Small intestine (tissue), 7 donors: Measurements from ENCODE around the gene FGF3. TPM values are rescaled to one million over a fixed set of nuclear protein-coding genes. Genes with fewer than 3 reads are reported as not detected.

Source experiments
- DNase-seq, 2 donors: peaks; one replicate each; pipeline versions ENCODE4 v3.0.0 to v3.0.0-alpha.2; 2013
- FAIRE-seq: peaks from 2 replicates; lab custom pipeline; 2012; peaks lifted over from hg19 to GRCh38; lab: Jason Lieb, UNC
- H3K27ac ChIP-seq, 3 donors: one replicate each; pipeline ENCODE4 v1.5.1; 2013; ENCODE audit warnings: low read length in 2 of 3, mild to moderate bottlenecking in 2 of 3, control low read depth in 1 of 3, inconsistent platforms in 1 of 3, low read depth in 1 of 3, moderate library complexity in 1 of 3
- H3K27me3 ChIP-seq, 3 donors: one replicate each; pipeline ENCODE4 v1.6.1; 2013; ENCODE audit warnings: low read length in 3 of 3, inconsistent platforms in 1 of 3; ENCODE audit not compliant: control insufficient read depth in 3 of 3, insufficient read depth in 3 of 3
- H3K36me3 ChIP-seq, 3 donors: one replicate each; pipeline ENCODE4 v1.6.1; 2013; ENCODE audit warnings: low read length in 3 of 3, inconsistent platforms in 1 of 3, low read depth in 1 of 3, mild to moderate bottlenecking in 1 of 3, moderate library complexity in 1 of 3; ENCODE audit not compliant: control insufficient read depth in 3 of 3, insufficient read depth in 2 of 3
- H3K4me1 ChIP-seq, 3 donors: one replicate each; pipeline ENCODE4 v1.6.1; 2013; ENCODE audit warnings: low read length in 2 of 3, inconsistent platforms in 1 of 3, low read depth in 1 of 3, mild to moderate bottlenecking in 1 of 3, moderate library complexity in 1 of 3; ENCODE audit not compliant: control insufficient read depth in 3 of 3, insufficient read depth in 2 of 3
- H3K4me3 ChIP-seq, 3 donors: one replicate each; pipeline ENCODE4 v1.5.1; 2013; ENCODE audit warnings: low read length in 3 of 3, control low read depth in 1 of 3, inconsistent platforms in 1 of 3, low read depth in 1 of 3, mild to moderate bottlenecking in 1 of 3, moderate library complexity in 1 of 3
- H3K9me3 ChIP-seq, 2 donors: one replicate each; pipeline ENCODE4 v1.6.1; 2013; ENCODE audit warnings: low read depth in 1 of 2, low read length in 1 of 2; ENCODE audit not compliant: control insufficient read depth in 2 of 2, insufficient read depth in 1 of 2
- WGBS, 3 donors: extraction: QIAGEN DNeasy Blood & Tissue Kit; methylation state at CpG; one replicate each; pipeline ENCODE4 v1.1.7; 2013; 5-methylcytosine and 5-hydroxymethylcytosine counted together
- polyA plus RNA-seq, 4 donors: library from polyadenylated mRNA; stranded (reverse) in 3 of 4; unstranded in 1 of 4; fragments of 200-250 nt in 3 of 4; fragments of 120-200 nt in 1 of 4; gene quantifications; one replicate each; pipeline versions ENCODE4 v1.2.1 to v1.2.3, GENCODE V29; 2013
- donor health status: healthy with polysubstance abuse.
- donor health status: control.
- donor health status: control.
- donor health status: Bipolar disorder and iron deficiency.
- donor health status: healthy.

Gene FGF3
- polyA plus RNA-seq, 4 donors, result not detected

DNA sequence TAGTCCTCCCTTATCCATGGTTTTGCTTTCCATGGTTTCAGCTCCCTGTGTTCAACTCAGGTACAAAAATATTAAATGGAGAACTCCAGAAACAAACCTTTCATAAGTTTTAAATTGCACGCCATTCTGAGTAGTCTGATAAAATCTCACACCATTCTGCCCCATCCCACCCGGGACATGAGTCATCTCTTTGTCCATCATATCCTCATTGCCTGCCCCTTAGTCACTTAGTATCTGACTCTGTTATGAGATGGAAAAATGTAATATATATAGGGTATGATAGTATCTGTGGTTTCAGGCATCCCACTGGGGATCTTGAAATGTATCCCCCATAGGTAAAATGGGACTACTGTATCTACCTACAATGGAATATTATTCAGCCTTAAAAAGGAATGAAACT, 35.5 kb upstream of the FGF3 start:
- H3K9me3 ChIP-seq, result peaks cover 0 to 7% of the 10 kb centered on the region in 2 donors
- FAIRE-seq, result no peak
- DNase-seq, result no peak
- H3K27me3 ChIP-seq, result peaks cover 0 to 15% (median 9%) of the 10 kb centered on the region in 3 donors
- no peaks in the 10 kb centered on the region for H3K4me1 ChIP-seq
- H3K27ac ChIP-seq, result no peak overlapping the region
- no peaks in the 10 kb centered on the region for H3K36me3 ChIP-seq
- WGBS, 3 donors, result 69 to 87% (median 72%) methylated on average over 2 of the region's 2 CpGs
- no peak overlapping the region for H3K4me3 ChIP-seq

DNA sequence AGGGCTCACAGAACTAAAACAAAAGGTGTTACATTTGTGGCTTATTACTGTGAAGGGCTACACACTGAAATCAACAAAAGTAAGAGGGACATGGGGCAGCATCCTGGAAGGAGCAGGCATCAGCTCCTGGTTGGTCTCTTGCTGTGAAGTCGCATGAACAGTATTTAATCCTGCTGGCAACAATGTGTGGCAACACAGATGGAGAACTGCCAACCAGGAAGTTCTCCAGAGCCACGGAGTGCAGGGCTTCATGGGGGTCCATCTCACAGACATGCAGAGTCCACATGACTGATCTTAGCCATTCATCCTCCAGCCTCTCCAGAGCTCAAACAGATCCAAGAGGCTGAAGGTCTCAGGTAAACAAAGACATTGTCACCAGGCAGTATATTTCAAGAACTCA, 32.8 kb upstream of the FGF3 start:
- peaks cover 0 to 11% of the 10 kb centered on the region in 2 donors for H3K9me3 ChIP-seq
- no peaks in the 10 kb centered on the region for H3K4me1 ChIP-seq
- DNase-seq (no peak), FAIRE-seq (no peak)
- no peak overlapping the region for H3K27ac ChIP-seq
- no peak overlapping the region for H3K4me3 ChIP-seq
- H3K27me3 ChIP-seq, result peaks cover 0 to 10% (median 9%) of the 10 kb centered on the region in 3 donors
- H3K36me3 ChIP-seq, result no peaks in the 10 kb centered on the region
- 7 to 40% (median 14%) methylated on average over 2 of the region's 2 CpGs for WGBS, 3 donors

DNA sequence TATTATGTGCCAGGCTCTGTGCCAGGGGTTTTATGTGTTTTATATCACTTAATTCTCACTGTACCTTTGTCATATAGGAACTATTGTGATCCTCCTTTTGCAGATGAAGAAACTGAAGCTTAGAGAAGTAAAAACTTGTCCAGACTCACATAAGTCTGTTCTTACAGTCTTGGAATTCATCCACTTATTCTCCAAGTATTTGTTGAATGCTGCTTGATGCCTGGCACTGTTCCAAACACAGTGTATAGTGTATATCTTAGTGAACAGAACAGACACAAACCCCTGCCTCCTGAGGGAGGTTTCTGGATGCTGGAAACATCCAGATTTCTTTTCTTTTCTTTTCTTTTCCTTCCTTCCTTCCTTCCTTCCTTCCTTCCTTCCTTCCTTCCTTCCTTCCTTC, 29.0 kb upstream of the FGF3 start:
- Histone ChIP-seq H3K9me3 (peaks cover 0 to 11% of the 10 kb centered on the region in 2 donors), H3K4me3 (no peak overlapping the region), H3K4me1 (no peaks in the 10 kb centered on the region), H3K27me3 (peaks cover 0 to 14% (median 10%) of the 10 kb centered on the region in 3 donors), H3K27ac (no peak overlapping the region), H3K36me3 (no peaks in the 10 kb centered on the region)
- FAIRE-seq (no peak), DNase-seq (peak in 1 of 2 donors; percentile 18)

GRCh38 chr11:69844396-69844795, 25.2 kb upstream of the FGF3 start:
- FAIRE-seq (no peak), DNase-seq (no peak)
- Histone ChIP-seq H3K4me3 (no peak overlapping the region), H3K36me3 (no peaks in the 10 kb centered on the region), H3K4me1 (peaks cover 0 to 3% (median 0%) of the 10 kb centered on the region in 3 donors), H3K9me3 (peaks cover 0 to 4% of the 10 kb centered on the region in 2 donors), H3K27ac (no peak overlapping the region), H3K27me3 (peaks cover 0 to 5% (median 0%) of the 10 kb centered on the region in 3 donors)
- WGBS, 3 donors, result 92 to 97% (median 94%) methylated on average over 6 of the region's 6 CpGs

DNA sequence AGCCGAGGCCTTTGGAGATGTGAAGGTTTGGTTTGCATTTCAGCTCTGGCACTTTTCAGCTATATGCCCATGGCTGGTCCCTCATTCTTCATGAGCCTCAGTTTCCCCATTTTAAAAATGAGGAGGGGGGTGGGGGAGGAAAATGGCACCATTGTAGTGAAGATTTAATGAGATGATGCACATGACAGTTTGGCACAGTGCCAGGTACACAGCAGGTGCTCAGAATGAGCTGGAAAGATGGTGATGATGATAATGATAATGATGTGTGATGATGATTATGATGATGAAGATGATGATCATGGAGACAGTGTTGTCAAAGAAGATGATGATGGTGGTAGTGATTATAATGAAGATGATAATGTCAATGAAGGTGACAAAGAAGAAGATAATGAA, 24.3 kb upstream of the FGF3 start:
- Histone ChIP-seq H3K9me3 (no peaks in the 10 kb centered on the region), H3K27ac (no peak overlapping the region), H3K4me3 (no peak overlapping the region), H3K4me1 (peaks cover 0 to 3% (median 0%) of the 10 kb centered on the region in 3 donors), H3K27me3 (peaks cover 0 to 5% (median 0%) of the 10 kb centered on the region in 3 donors), H3K36me3 (no peaks in the 10 kb centered on the region)
- no peak for FAIRE-seq
- WGBS, 3 donors, result 16 to 44% (median 41%) methylated on average over 1 of the region's 1 CpG
- no peak for DNase-seq

DNA sequence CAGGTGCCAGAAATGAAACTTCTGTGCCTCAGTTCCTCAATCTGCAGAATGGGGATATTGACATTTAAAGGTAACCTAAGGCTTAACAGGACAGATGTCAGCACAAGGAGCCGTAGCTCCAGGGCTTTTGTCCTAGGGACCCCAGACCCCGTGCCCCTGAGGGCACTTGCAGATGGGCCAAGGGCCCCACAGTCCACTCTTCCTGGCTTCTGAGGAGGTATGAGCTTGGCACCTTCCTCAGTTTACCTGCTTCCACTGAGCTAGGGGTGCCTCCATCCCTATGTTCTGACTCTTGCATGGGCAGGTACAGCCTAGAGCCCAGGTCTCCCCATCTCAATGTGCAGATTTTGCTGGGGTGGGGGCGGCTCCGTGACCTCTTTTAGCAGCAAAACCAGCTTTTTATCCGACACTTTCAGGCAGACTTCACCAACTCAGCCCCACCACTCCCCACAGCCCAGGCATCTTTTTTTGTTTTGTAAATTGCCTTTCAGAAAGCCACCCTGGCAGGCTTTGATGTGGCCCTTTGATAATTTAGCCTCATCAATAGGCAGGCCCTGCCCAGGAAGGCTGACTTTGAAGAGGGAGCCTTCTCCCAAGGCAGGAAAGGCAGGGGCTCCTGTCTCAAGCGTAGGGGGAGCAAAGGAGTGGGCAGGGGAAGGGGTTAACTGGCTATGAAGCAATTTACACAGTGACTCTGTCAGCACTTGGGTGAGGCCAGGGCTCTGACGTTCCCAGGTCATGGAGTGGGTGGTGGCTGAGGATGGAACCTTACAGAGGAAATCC, 23.7 kb upstream of the FGF3 start:
- DNase-seq (no peak), FAIRE-seq (no peak)
- Histone ChIP-seq H3K4me1 (peaks cover 0 to 3% (median 0%) of the 10 kb centered on the region in 3 donors), H3K4me3 (no peak overlapping the region), H3K9me3 (no peaks in the 10 kb centered on the region), H3K27me3 (peaks cover 0 to 5% (median 0%) of the 10 kb centered on the region in 3 donors), H3K36me3 (no peaks in the 10 kb centered on the region), H3K27ac (no peak overlapping the region)
- 58 to 70% (median 59%) methylated on average over 7 of the region's 7 CpGs for WGBS, 3 donors

- DNase-seq, result peak; percentile 21 to 45
- no peak for FAIRE-seq
- WGBS, 3 donors, result 52 to 61% (median 54%) methylated on average over 13 of the region's 13 CpGs
- Histone ChIP-seq H3K27me3 (peaks cover 0 to 5% (median 0%) of the 10 kb centered on the region in 3 donors), H3K36me3 (no peaks in the 10 kb centered on the region), H3K4me3 (no peak overlapping the region), H3K9me3 (no peaks in the 10 kb centered on the region), H3K27ac (no peak overlapping the region), H3K4me1 (peaks cover 0 to 3% (median 0%) of the 10 kb centered on the region in 3 donors)
Observed at GRCh38 chr11:69841859-69842698, 22.9 kb upstream of the FGF3 start.

DNA sequence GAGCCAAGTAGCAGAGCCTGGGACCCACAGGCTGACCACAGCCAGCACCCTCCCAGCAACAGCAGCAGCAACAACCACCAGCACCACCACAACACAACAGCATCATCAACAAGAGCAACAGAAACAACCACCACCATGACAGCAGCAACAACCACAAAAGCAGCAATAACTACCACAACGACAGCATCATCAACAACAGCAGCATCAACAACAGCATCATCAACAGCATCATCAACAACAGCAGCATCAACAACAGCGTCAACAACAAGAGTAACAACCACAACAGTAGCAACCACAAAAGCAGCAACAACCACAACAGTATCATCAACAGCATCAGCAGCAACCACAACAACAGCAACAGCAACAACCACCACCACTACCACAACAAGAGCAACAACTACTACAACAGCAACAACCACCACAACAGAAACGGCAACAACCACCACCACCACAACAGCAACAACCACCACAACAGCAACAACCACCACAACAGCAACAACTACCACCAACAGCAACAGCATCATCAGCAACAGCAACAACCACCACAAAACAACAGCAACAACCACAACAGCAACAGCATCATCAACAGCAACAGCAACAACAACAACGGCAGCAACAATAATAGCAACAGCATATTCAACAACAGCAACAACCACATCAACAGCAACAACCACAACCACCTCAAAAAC, 22.1 kb upstream of the FGF3 start:
- DNase-seq, result no peak
- Histone ChIP-seq H3K9me3 (no peaks in the 10 kb centered on the region), H3K27me3 (peaks cover 0 to 3% (median 0%) of the 10 kb centered on the region in 3 donors), H3K36me3 (no peaks in the 10 kb centered on the region), H3K4me3 (no peak overlapping the region), H3K4me1 (peaks cover 0 to 3% (median 0%) of the 10 kb centered on the region in 3 donors), H3K27ac (no peak overlapping the region)
- FAIRE-seq, result no peak
- WGBS, 3 donors, result 61 to 83% (median 78%) methylated on average over 4 of the region's 4 CpGs
